Gastrocnemius medialis (tissue), 4 donors: ENCODE results near the gene RASA3. TPM values are rescaled to one million over a fixed set of nuclear protein-coding genes. Genes with fewer than 3 reads are reported as not detected.

Experiments
- ATAC-seq, 2 donors: fragments of 150-250 bp; one replicate each; pipeline ENCODE4 v1.9.1; 2016
- DNase-seq, 2 donors: peaks; one replicate each; pipeline ENCODE4 v3.0.0-alpha.2; 2019
- H3K27ac ChIP-seq, 4 donors: fragments of 200-600 bp; sonication (generic); 1 replicate in 1 of 4; 2 replicates in 3 of 4; pipeline ENCODE4 v1.5.1; 2016 to 2018; ENCODE audit warnings: mild to moderate bottlenecking in 2 of 4, moderate library complexity in 1 of 4
- H3K27me3 ChIP-seq, 3 donors: fragments of 200-600 bp; sonication (generic) in 2 of 3; 1 replicate in 1 of 3; 2 replicates in 2 of 3; pipeline versions ENCODE4 v1.5.1 to v1.6.0; 2016 to 2019; ENCODE audit warnings: mild to moderate bottlenecking in 1 of 3, moderate library complexity in 1 of 3
- H3K36me3 ChIP-seq, 2 donors: fragments of 200-600 bp; sonication (generic) in 1 of 2; one replicate each; pipeline ENCODE4 v1.5.1; 2017 to 2018
- H3K4me1 ChIP-seq, 2 donors: fragments of 200-600 bp; sonication (generic) in 1 of 2; one replicate each; pipeline ENCODE4 v1.5.1; 2016 to 2017; ENCODE audit warnings: mild to moderate bottlenecking in 2 of 2
- H3K4me3 ChIP-seq, 4 donors: fragments of 200-600 bp; sonication (generic) in 3 of 4; 1 replicate in 1 of 4; 2 replicates in 3 of 4; pipeline ENCODE4 v1.5.1; 2016 to 2019; ENCODE audit warnings: mild to moderate bottlenecking in 2 of 4
- H3K9me3 ChIP-seq, 3 donors: fragments of 200-600 bp; sonication (generic) in 2 of 3; 1 replicate in 1 of 3; 2 replicates in 2 of 3; pipeline ENCODE4 v1.5.1; 2016 to 2019
- POLR2A ChIP-seq, 2 donors: fragments of 450-650 bp; IDR thresholded peaks; one replicate each; pipeline ENCODE4 v1.6.1; 2017; ENCODE audit warnings: antibody characterized with exemption in 2 of 2, mild to moderate bottlenecking in 2 of 2, moderate library complexity in 2 of 2
- in situ Hi-C, 4 donors: fragments of 200-750 bp; cut with MboI; loops; one replicate each; pipeline versions ENCODE4 v1.15.0 to v1.8.0; 2017; ENCODE audit warnings: low sequenced_read_pairs in 4 of 4
- intact Hi-C: fragments of 100-400 bp; cut with DNase I; formaldehyde crosslinking; loops from one replicate; pipeline ENCODE4 v1.15.1; 2023; ENCODE audit warnings: low total_unique reads
- total RNA-seq, 4 donors: library from RNA; depleted of rRNA; stranded (reverse); fragments of >200 nt; gene quantifications; one replicate each; pipeline versions ENCODE4 v1.1.0 to v1.2.3, GENCODE V29; 2016
- TF ChIP-seq, protein P1 (sequence below), 5 experiments: fragments of 450-650 bp in 3 of 5; fragments of 200-600 bp in 2 of 5; sonication (generic) in 2 of 5; IDR thresholded peaks in 4 of 5; conservative IDR thresholded peaks in 1 of 5; 1 replicate in 4 of 5; 2 replicates in 1 of 5; pipeline ENCODE4 v1.5.1; 2016 to 2019; ENCODE audit warnings: antibody characterized with exemption in 5 of 5, mild to moderate bottlenecking in 3 of 5, moderate library complexity in 3 of 5

The RASA3 gene
- total RNA-seq, 4 donors from 2014 or later = 3.4 to 22.2 (median 10.8) TPM

DNA sequence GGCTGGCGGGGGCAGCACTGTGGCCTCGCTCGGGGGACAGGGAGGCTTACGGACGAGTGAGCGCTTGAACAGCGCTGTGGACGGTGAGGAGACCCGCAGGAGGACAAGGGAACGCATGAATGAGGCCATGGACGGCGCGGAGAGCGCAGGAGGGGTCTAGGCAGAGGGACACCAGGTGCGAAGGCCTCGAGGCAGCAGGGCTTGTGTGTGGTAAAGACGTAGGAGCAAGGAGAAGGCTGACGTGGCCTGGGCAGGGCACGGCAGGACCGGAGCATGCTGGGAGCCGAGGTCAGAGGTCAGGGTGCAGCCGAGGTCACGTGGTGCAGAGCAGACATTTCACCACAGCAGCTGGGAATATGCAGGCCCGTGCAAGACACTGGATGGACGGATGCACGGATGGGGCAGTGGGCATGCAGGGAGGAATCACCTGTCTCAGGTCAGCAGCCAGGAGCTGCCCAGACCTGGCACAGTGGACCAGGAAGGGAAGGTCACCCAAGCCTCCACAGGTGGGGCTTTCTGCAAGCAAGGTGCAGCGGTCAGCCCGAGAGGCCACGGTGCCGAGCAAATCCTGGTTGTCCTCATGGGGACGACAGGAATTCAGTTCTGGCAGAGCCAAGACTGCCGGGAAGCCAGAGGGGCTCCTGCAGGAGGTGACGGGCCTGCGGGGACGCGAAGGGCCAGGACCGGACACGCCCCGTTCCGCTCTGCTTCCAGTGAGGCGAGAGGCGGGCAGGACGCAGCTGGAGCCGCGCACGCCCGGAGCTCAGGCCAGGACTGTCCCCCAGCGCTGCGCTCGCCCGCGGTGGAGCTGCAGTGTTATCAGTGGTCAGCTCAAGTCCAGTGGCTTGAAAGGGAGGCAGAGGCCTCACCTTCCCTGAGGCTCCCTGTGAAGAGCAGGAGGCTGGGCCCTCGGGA is 72.2 kb downstream of the RASA3 start:
- Histone ChIP-seq H3K27me3 (no peaks in the 10 kb centered on the region), H3K36me3 (no peaks in the 10 kb centered on the region), H3K9me3 (no peaks in the 10 kb centered on the region), H3K27ac (peak overlapping the region in 2 of 4 donors; percentile 14), H3K4me1 (peaks cover 26 to 34% of the 10 kb centered on the region in 2 donors), H3K4me3 (peak overlapping the region in 1 of 4 donors; percentile 7)
- no peak for TF ChIP-seq POLR2A (IDR thresholded peaks at IDR 0.05)
- TF ChIP-seq, protein P1, sequence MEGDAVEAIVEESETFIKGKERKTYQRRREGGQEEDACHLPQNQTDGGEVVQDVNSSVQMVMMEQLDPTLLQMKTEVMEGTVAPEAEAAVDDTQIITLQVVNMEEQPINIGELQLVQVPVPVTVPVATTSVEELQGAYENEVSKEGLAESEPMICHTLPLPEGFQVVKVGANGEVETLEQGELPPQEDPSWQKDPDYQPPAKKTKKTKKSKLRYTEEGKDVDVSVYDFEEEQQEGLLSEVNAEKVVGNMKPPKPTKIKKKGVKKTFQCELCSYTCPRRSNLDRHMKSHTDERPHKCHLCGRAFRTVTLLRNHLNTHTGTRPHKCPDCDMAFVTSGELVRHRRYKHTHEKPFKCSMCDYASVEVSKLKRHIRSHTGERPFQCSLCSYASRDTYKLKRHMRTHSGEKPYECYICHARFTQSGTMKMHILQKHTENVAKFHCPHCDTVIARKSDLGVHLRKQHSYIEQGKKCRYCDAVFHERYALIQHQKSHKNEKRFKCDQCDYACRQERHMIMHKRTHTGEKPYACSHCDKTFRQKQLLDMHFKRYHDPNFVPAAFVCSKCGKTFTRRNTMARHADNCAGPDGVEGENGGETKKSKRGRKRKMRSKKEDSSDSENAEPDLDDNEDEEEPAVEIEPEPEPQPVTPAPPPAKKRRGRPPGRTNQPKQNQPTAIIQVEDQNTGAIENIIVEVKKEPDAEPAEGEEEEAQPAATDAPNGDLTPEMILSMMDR (IDR thresholded peaks at IDR 0.05 in 4 of 5, conservative IDR thresholded peaks at IDR 0.05 in 1 of 5) = no peak
- DNase-seq (no peak), ATAC-seq (no peak)
- in situ Hi-C loops (no loop called here), intact Hi-C loops (no loop called here)

DNA sequence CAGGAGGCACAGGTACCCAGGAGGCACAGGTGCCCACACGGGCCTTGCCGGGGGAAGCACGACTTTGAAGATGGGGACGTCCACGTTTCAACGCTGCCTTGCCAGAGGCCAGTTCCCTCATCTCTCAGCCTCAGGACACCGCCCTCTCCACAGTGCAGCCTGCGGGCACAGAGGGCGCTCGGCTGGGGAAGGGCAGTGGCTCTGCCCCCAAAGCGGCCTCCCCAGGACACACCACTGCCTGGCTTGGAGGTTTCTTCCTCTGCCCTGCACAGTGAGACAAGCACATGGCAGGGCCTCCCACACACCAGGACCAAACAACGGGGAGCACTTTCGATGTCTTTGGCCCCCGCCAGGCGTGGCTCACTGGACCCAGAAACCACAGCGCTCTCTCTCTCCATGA is 73.0 kb downstream of the RASA3 start:
- Histone ChIP-seq H3K27ac (no peak overlapping the region), H3K4me1 (peaks cover 20 to 28% of the 10 kb centered on the region in 2 donors), H3K9me3 (no peaks in the 10 kb centered on the region), H3K4me3 (no peak overlapping the region), H3K36me3 (no peaks in the 10 kb centered on the region), H3K27me3 (no peaks in the 10 kb centered on the region)
- no peak for TF ChIP-seq POLR2A (IDR thresholded peaks at IDR 0.05)
- TF ChIP-seq, protein P1 (IDR thresholded peaks at IDR 0.05 in 4 of 5, conservative IDR thresholded peaks at IDR 0.05 in 1 of 5) = no peak
- intact Hi-C loops = no loop called here
- DNase-seq = no peak
- in situ Hi-C loops = no loop called here
- ATAC-seq = no peak

DNA sequence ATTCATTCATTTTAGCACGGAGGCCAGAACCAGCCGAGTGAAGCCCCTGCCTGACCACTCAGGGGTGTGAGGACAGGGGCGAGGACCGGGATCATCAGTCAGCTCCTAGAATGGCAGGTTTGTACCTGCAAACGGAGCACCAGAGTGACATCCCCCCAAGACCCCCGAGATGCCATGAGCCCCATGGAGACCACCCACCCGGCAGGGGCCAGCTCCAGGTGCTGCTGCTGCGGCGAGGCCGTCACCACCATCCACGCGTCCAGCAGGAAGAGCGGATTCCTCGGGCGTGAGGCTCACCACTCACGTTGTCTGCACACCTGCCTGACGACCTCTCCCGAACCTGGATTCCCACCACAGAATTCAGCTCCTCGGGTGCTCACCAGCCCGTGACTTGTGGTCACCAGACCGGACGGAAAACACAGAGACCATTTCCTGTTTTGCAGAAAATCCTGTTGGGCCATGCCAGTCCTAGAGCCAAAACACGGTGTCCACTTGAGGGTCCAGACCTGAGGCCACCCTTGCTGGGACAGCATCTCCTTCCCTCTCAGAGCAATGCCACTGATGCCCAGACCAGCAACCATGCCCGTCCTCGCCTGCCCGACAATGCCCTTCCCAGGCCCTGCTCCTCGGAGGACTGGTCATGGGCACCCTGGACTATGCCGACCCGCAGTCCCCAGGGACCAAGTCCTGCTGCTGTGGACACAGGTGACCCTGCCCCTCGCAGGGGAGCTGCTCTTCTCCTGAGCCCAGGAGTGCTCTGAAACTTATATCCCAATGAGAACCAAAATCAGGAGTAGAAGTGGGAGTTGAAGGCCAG is 74.2 kb downstream of the RASA3 start:
- ATAC-seq (no peak), DNase-seq (no peak)

DNA sequence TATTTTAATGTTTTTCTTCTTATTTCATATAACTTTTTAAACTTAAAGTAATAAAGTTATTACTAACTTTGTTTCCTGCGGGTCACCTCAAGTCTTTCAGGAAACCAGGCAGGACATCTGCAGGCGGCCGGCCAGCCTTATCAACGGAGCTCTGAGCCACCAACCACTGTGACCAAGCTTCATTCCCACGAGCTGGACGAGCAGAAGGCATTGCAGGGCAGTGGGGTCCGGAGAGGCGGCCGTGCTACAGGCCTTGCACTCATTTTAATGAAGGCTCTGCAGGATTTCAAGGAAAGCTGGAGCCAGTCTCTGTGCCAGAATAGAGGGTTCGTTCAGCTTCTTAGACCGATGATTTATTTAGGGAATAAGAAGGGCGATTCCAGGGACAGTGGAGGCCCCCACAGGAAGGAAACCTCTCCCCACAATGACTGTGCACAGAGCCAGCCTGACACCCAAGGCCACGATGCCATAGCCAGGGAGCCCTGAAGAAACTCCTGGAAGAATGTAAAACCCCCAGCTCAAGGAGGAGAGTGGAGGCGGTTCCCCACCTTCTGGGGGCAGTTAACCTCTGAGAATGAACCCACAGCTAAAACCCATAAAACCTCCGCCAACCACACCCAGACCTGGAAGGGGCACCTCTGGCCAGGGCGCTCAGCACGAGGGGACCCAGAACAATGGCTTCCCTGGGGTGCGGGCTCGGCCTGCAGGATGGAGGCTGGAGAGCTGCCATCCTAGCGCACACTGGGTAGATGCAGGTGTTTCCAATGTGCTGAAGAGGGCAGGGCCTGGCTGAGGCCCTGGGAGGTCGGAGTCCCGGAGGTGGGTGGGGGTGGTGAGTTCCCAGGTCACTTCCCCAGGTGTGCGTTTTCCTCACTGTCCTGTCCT is 75.0 kb downstream of the RASA3 start:
- intact Hi-C loops (no loop called here), in situ Hi-C loops (no loop called here)
- H3K27ac ChIP-seq = no peak overlapping the region
- no peaks in the 10 kb centered on the region for H3K27me3 ChIP-seq
- TF ChIP-seq, protein P1 (IDR thresholded peaks at IDR 0.05 in 4 of 5, conservative IDR thresholded peaks at IDR 0.05 in 1 of 5) = no peak
- no peak for TF ChIP-seq POLR2A (IDR thresholded peaks at IDR 0.05)
- H3K9me3 ChIP-seq = no peaks in the 10 kb centered on the region
- peaks cover 8 to 12% of the 10 kb centered on the region in 2 donors for H3K4me1 ChIP-seq
- no peaks in the 10 kb centered on the region for H3K36me3 ChIP-seq
- H3K4me3 ChIP-seq = no peak overlapping the region
- no peak for ATAC-seq
- DNase-seq = no peak

More for the DNA sequence above, 74.2 kb downstream of the RASA3 start:
- Histone ChIP-seq H3K27me3 (no peaks in the 10 kb centered on the region), H3K9me3 (no peaks in the 10 kb centered on the region), H3K4me1 (peaks cover 8 to 16% of the 10 kb centered on the region in 2 donors), H3K27ac (no peak overlapping the region), H3K4me3 (no peak overlapping the region), H3K36me3 (no peaks in the 10 kb centered on the region)
- TF ChIP-seq, protein P1 (IDR thresholded peaks at IDR 0.05 in 4 of 5, conservative IDR thresholded peaks at IDR 0.05 in 1 of 5) = no peak
- TF ChIP-seq POLR2A (IDR thresholded peaks at IDR 0.05) = no peak
- intact Hi-C loops = no loop called here
- in situ Hi-C loops = no loop called here
